Occipital lobe (tissue), 2 donors: ENCODE measurements around the gene ENOX2. TPM values are rescaled to one million over a fixed set of nuclear protein-coding genes. Genes with fewer than 3 reads are reported as not detected.
"Not testable (repeated sequence)": the region's sequence is repeated elsewhere in the genome, so short reads cannot be mapped to it uniquely, and the experiment has no call there.

Experiments
- DNase-seq: peaks from one replicate; lab custom pipeline; 2025; lab: John Stamatoyannopoulos, UW
- total RNA-seq: library from RNA; depleted of rRNA; stranded (reverse); fragments of >200 nt; gene quantifications from one replicate; pipeline ENCODE4 v1.2.3, GENCODE V29; 2014

ENOX2 gene
- total RNA-seq, 1 donor from 2014 or later, result 5.1 TPM

GRCh38 chrX:130826249-130826648 lies 76.8 kb downstream of the ENOX2 start:
- no peak for DNase-seq

- no peak for DNase-seq
Observed at GRCh38 chrX:130825525-130825924, 77.5 kb downstream of the ENOX2 start.

GRCh38 chrX:130819367-130819766 lies 83.6 kb downstream of the ENOX2 start:
- not testable (repeated sequence) for DNase-seq

GRCh38 chrX:130813932-130814331 lies 89.1 kb downstream of the ENOX2 start:
- DNase-seq, result not testable (repeated sequence)

- no peak for DNase-seq
Observed at GRCh38 chrX:130810561-130810960, 92.4 kb downstream of the ENOX2 start.

GRCh38 chrX:130805903-130806302 lies 97.1 kb downstream of the ENOX2 start:
- DNase-seq, result no peak

GRCh38 chrX:130803537-130803936 lies 99.5 kb downstream of the ENOX2 start:
- no peak for DNase-seq

GRCh38 chrX:130801901-130802300 lies 101.1 kb downstream of the ENOX2 start:
- DNase-seq, result no peak

GRCh38 chrX:130799393-130799792 lies 103.6 kb downstream of the ENOX2 start:
- DNase-seq, result no peak

- DNase-seq, result no peak
Observed at GRCh38 chrX:130793975-130794374, 109.0 kb downstream of the ENOX2 start.

GRCh38 chrX:130791870-130792269 lies 111.1 kb downstream of the ENOX2 start:
- not testable (repeated sequence) for DNase-seq

- no peak for DNase-seq
Observed at GRCh38 chrX:130789793-130790192, 113.2 kb downstream of the ENOX2 start.

GRCh38 chrX:130788786-130789581 lies 114.0 kb downstream of the ENOX2 start:
- no peak for DNase-seq

- DNase-seq, result no peak
Observed at GRCh38 chrX:130786030-130786429, 117.0 kb downstream of the ENOX2 start.

GRCh38 chrX:130778773-130779172 lies 124.2 kb downstream of the ENOX2 start:
- DNase-seq, result no peak

- DNase-seq, result no peak
Observed at GRCh38 chrX:130775849-130776248, 127.2 kb downstream of the ENOX2 start.

GRCh38 chrX:130772776-130773143 lies 130.2 kb downstream of the ENOX2 start:
- no peak for DNase-seq

- no peak for DNase-seq
Observed at GRCh38 chrX:130772105-130772775, 130.8 kb downstream of the ENOX2 start.

- DNase-seq, result no peak
Observed at GRCh38 chrX:130771648-130772047, 131.4 kb downstream of the ENOX2 start.

- DNase-seq, result no peak
Observed at GRCh38 chrX:130771230-130771629, 131.8 kb downstream of the ENOX2 start.

GRCh38 chrX:130770615-130771014 lies 132.4 kb downstream of the ENOX2 start:
- no peak for DNase-seq

- no peak for DNase-seq
Observed at GRCh38 chrX:130769835-130770234, 133.2 kb downstream of the ENOX2 start.

GRCh38 chrX:130758072-130758471 lies 144.9 kb downstream of the ENOX2 start:
- DNase-seq, result no peak
